Measurements from ENCODE around the gene CCDC175. TPM values are rescaled to one million over a fixed set of nuclear protein-coding genes. Genes with fewer than 3 reads are reported as not detected.

CCDC175 gene
- total and polyA plus RNA-seq, 2 experiments from 2014 or later = not detected

- Histone ChIP-seq H3K27ac (no peak overlapping the region), H3K36me3 (no peaks in the 10 kb centered on the region), H3K4me3 (no peak overlapping the region), H3K27me3 (no peaks in the 10 kb centered on the region), H3K9me3 (ENCODE audit: low read depth) (no peaks in the 10 kb centered on the region), H3K4me1 (ENCODE audit: low read depth) (no peaks in the 10 kb centered on the region)
- DNase-seq (ENCODE audit: low read depth in 1 of 2, low spot score in 1 of 2) = no peak
- no peak for TF ChIP-seq CTCF (IDR thresholded peaks at IDR 0.05; ENCODE audit: low read depth, low read length)
Observed at GRCh38 chr14:59540852-59541251, 35.8 kb downstream of the CCDC175 start.

- no peak for TF ChIP-seq CTCF (IDR thresholded peaks at IDR 0.05; ENCODE audit: low read depth, low read length)
- no peak for DNase-seq (ENCODE audit: low read depth in 1 of 2, low spot score in 1 of 2)
- H3K27ac ChIP-seq = no peak overlapping the region
Observed at GRCh38 chr14:59538936-59539335, 37.7 kb downstream of the CCDC175 start.

GRCh38 chr14:59537476-59537875, 39.1 kb downstream of the CCDC175 start:
- Histone ChIP-seq H3K27ac (no peak overlapping the region), H3K4me3 (no peak overlapping the region), H3K4me1 (ENCODE audit: low read depth) (peaks cover 4% of the 10 kb centered on the region), H3K36me3 (no peaks in the 10 kb centered on the region), H3K27me3 (no peaks in the 10 kb centered on the region), H3K9me3 (ENCODE audit: low read depth) (no peaks in the 10 kb centered on the region)
- DNase-seq (ENCODE audit: low read depth in 1 of 2, low spot score in 1 of 2) = no peak
- TF ChIP-seq CTCF (IDR thresholded peaks at IDR 0.05; ENCODE audit: low read depth, low read length) = no peak

More at GRCh38 chr14:59538936-59539335, 37.7 kb downstream of the CCDC175 start:
- Histone ChIP-seq H3K9me3 (ENCODE audit: low read depth) (no peaks in the 10 kb centered on the region), H3K36me3 (no peaks in the 10 kb centered on the region), H3K4me3 (no peak overlapping the region), H3K4me1 (ENCODE audit: low read depth) (peaks cover 4% of the 10 kb centered on the region), H3K27me3 (no peaks in the 10 kb centered on the region)

GRCh38 chr14:59534361-59534987, 42.1 kb downstream of the CCDC175 start:
- peaks cover 4% of the 10 kb centered on the region for H3K4me1 ChIP-seq (ENCODE audit: low read depth)
- no peaks in the 10 kb centered on the region for H3K9me3 ChIP-seq (ENCODE audit: low read depth)
- H3K27ac ChIP-seq = no peak overlapping the region
- no peak overlapping the region for H3K4me3 ChIP-seq
- H3K36me3 ChIP-seq = no peaks in the 10 kb centered on the region
- no peak for DNase-seq (ENCODE audit: low read depth in 1 of 2, low spot score in 1 of 2)
- TF ChIP-seq CTCF (IDR thresholded peaks at IDR 0.05; ENCODE audit: low read depth, low read length) = no peak
- H3K27me3 ChIP-seq = no peaks in the 10 kb centered on the region

- no peak overlapping the region for H3K27ac ChIP-seq
- no peak for DNase-seq (ENCODE audit: low read depth in 1 of 2, low spot score in 1 of 2)
- H3K36me3 ChIP-seq = no peaks in the 10 kb centered on the region
- TF ChIP-seq CTCF (IDR thresholded peaks at IDR 0.05; ENCODE audit: low read depth, low read length) = no peak
- H3K4me3 ChIP-seq = no peak overlapping the region
- no peaks in the 10 kb centered on the region for H3K9me3 ChIP-seq (ENCODE audit: low read depth)
- peaks cover 4% of the 10 kb centered on the region for H3K4me1 ChIP-seq (ENCODE audit: low read depth)
- H3K27me3 ChIP-seq = no peaks in the 10 kb centered on the region
Observed at GRCh38 chr14:59532419-59532818, 44.2 kb downstream of the CCDC175 start.
